Stimulated activated CD4-positive, alpha-beta T cell treated with anti-CD3 and anti-CD28 coated beads, Interleukin-2, amount 100 ng/mL, for 24 hours (primary cell): Measurements from ENCODE around the gene PARVG.

ENCODE experiments used
- DNase-seq, 2 donors: peaks; one replicate each; pipeline ENCODE4 v3.0.0-alpha.2; 2020

The PARVG gene

DNA sequence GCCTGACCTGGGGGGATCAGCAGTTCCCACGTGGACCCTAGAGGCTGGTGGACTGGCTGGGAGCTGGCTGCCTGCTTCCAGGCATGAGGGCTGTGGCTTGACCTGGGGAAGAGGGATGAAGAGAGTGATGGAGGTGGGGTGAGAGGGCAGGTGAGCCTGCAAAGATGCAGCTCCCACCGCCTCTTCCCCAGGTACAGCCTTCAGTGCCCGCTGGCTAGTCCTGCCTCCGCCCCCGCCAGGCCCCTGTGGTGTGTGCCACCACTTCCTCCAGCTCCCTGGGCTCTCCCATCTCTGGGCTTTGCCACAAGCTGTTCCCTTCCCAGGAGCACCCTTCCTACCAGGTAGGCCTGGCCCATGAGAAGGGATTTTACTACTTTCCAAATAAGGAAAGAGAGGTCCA lies 19.1 kb downstream of the PARVG start:
- no peak for DNase-seq

- DNase-seq: no peak
Measured at GRCh38 chr22:44200451-44200850, 19.7 kb downstream of the PARVG start.

DNA sequence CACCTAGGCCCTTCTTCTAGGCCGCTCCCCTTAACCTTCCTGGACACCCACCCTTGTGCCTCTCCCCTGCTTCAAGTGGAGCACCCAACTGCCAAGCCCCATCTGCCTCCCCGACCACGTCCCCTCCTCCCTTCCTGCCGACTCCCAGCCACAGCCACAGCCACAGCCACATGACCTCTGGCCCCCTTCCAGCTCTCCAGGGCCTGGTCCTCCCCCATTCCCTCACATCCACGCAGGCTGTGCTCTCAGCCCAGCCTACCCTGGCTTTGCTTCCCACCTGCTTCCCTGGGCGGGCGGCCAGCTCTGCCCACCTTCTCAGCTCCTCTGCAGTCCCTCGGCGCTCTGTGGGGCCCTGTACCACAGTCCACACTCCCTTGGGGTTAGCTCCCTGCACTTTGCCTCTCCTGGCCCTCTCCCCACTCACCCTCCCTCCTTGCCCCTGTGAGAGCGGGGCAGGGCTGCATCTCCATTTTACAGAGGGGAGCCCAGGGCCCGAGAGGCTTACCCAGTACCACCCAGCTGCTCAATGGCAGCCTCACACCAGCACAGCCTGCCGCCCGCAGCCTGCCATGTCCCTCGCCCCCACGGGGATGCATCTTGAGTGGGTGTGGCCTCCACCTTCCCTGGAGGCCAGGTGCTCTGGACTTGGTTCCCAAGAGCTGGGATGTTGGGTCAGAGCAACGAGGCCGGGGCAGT lies 20.3 kb downstream of the PARVG start:
- no peak for DNase-seq

GRCh38 chr22:44201665-44202064 lies 20.9 kb downstream of the PARVG start:
- DNase-seq: no peak

DNA sequence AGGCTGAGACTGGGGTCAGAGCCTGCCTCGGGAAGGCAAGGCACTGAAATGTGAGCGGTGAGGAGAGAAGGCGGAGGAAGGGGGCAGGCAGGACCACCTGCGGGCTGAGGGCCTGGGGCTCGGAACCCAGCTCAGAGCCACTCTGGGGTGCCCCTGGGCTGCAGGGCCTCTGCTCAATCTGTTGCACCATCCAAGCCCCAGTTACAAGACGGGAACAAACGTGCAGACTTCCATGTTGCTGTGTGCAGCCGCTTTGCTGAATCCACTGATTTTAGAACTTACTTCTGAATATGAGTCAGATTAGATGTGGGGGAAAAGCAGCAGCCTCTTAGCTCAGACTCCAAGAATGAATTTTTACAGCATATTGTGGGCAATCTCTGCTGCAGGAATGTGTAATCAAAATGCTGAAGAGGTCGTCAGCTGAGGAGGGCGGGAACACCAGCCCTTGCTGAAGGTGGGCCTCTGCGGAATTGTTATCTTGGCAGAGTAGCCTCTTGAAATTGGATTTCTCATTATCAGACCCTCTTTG lies 21.6 kb downstream of the PARVG start:
- DNase-seq: no peak

DNA sequence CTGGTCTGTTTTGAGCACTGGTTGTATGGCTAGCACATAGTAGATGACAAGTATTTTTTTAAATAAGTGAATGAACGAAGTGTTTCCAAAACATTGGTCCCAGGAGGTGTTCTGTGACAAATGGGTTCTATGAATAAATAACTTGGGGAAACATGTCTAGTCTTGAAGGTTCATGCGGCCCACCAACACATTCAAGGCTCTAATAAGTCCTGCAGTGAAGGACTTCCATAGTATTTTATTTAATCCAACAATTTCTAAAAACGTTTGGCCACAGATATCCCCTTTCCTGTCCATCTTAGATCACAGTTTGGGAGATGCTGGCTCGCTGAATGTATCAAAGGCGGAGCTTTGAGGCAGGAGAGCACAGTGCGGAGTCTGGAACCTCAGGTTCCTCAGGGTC lies 22.5 kb downstream of the PARVG start:
- no peak for DNase-seq

- no peak for DNase-seq
Measured at GRCh38 chr22:44204739-44205515, 24.2 kb downstream of the PARVG start.

GRCh38 chr22:44205516-44206329 lies 25.0 kb downstream of the PARVG start:
- DNase-seq: no peak

GRCh38 chr22:44206330-44206645 lies 25.6 kb downstream of the PARVG start:
- no peak for DNase-seq

GRCh38 chr22:44206696-44207095 lies 26.0 kb downstream of the PARVG start:
- no peak for DNase-seq

DNA sequence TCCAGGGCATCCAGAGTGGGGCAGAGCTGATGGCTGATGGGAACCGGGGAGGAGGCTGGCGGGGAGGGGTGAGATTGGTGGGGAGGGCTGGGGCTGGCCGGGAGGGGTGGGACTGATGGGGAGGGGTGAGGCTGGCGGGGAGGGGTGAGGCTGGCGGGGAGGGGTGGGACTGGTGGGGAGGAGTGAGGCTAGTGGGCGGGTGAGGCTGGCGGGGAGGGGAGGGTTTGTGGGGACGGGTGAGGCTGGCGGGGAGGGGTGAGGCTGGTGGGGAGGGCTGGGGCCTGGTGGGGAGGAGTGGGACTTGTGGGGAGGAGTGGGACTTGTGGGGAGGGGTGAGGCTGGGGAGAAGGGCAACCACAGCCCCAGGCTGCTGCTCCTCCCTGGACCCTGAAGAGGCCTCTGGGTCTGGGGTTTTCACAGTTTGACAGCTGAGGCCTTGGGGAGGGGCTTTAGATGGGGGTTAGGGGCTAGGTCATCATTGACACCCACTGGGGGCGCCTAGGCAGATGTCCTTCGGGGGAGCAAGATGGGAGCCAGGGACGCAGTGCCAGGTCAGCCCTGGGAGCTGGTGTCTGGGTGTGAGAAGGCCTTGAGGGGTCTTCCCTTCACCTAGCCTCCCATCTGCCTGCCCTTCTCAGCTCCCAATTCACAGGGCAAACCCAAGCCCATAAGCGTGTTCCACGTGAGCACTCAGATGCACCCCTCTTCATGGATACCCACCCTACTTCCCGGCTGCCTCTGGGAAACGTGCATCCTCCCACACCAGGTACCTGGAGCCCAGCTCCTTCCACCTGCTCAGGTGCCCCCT lies 26.7 kb downstream of the PARVG start:
- DNase-seq: no peak

GRCh38 chr22:44207981-44208317 lies 27.2 kb downstream of the PARVG start:
- DNase-seq: no peak

GRCh38 chr22:44209343-44209742 lies 28.6 kb downstream of the PARVG start:
- no peak for DNase-seq

DNA sequence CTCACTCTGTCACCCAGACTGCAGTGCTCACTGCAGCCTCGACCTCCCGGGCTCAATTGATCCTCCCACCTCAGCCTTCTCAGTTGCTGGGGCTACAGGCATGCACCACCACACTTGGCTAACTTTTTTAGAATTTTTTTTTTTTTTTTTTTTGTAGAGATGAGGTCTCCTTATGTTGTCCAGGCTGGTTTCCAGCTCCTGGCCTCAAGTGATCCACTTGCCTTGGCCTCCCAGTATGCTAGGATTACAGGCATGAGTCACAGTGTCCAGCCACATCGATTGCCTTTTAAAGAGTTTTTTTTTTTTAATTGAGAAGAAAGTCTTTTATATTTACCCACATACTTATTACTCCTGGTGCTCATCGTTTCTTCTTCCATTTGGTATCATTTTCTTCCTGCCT lies 30.0 kb downstream of the PARVG start:
- no peak for DNase-seq

DNA sequence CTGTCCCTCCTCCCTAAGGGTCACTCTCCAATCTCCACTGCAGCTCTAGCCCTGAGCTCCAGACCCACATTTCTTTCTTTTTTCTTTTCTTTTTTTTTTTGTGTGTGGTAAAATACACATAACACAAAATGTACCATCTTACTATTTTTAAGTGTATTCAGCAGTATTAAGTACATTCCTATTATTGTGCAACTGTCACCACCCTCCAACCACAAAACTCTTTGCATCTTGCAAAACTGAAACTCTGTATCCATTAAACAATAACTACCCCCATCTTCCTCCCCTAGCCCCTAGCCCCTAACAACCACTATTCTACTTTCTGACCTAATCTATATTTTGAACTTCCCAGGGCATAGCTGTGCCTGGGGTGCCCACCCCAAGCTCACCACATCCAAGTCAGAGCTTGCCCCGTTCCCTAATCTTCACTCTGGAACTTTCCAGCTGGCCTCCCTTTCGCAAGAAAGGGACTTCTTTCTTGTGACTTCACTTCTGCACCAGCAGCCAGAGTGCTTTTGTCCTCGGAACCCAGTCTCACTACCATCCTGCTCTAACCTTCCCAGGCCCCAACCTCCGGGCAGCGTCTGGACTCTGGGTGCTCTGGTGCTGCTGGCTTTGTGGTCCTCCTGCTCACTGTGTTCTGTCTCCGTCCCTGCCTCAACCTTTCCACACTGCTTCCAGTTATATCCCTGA lies 30.7 kb downstream of the PARVG start:
- no peak for DNase-seq

- DNase-seq: no peak
Measured at GRCh38 chr22:44211946-44212930, 31.5 kb downstream of the PARVG start.

DNA sequence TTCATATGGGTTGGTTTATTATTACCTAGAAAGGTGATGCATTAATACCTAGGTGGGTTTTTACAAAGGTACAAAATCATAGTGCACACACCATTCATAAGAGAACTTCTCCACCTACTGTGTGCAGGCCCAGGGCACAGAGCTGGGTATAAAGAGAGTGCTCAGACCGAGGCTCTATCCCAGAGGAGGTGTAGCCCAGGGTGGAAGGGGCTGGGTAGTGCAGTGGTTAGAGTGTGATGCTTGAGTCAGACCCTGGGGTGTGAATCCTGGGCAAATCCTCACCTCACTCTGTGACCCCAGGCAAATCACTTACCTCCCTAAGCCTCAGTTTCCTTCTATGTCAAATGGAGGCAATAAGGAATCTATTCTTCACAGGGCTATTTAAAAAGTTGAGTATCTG lies 32.2 kb downstream of the PARVG start:
- no peak for DNase-seq

- DNase-seq: no peak
Measured at GRCh38 chr22:44213489-44214043, 32.8 kb downstream of the PARVG start.

DNA sequence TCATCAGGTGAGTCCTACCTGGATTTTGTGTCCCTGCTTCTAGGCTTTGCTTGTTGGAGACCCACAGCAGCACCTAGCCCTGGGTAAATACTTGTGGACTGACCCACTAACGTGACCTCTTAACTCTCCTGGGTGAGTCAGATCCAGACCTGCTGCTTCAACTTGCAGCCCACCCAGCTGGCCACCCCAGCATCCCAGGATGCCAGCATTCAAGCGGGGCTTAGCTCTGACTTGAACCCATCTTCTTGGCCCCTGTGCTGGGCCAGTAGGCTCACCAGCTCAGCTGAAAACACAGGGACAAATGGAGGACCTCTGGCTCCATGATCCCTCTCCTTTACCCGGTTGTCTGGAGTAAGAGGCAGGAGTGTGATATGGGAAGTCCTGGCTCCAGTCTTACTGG lies 33.5 kb downstream of the PARVG start:
- DNase-seq: no peak

GRCh38 chr22:44214764-44215163 lies 34.0 kb downstream of the PARVG start:
- DNase-seq: no peak

DNA sequence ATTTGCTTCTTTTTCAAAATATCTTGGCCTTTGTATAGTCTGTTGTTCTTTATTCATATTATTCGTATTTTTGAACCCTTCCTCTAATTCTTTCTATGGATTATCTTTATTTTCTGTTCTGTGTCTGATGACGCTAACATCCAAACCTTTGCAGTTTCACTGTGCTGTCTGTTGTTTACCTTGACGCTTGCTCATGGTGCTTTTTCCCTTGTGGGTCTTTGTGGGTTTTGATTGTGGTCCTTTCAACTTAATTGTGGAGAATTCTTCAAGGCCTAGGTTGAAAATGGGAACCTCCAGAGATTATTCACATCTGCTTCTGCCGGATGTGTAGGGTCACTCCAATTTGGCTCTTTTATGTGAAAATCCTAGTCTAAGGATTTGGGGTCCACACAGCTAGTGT lies 34.6 kb downstream of the PARVG start:
- no peak for DNase-seq
